GM19035 (cell line): ENCODE data around the gene LRRC4C.

Experiments used
- ATAC-seq: cut with Tn5 transposase; IDR thresholded peaks from one replicate; pipeline ENCODE4 v1.9.1; 2021; ENCODE audit not compliant: unreplicated experiment

Gene LRRC4C

GRCh38 chr11:40271361-40271760, 1188.1 kb downstream of the LRRC4C start:
- no peak for ATAC-seq

GRCh38 chr11:40269865-40270264, 1189.6 kb downstream of the LRRC4C start:
- ATAC-seq: no peak

- ATAC-seq: no peak
Measured at GRCh38 chr11:40268551-40268950, 1190.9 kb downstream of the LRRC4C start.

- ATAC-seq: no peak
Measured at GRCh38 chr11:40255457-40255856, 1204.0 kb downstream of the LRRC4C start.

- no peak for ATAC-seq
Measured at GRCh38 chr11:40253166-40253565, 1206.3 kb downstream of the LRRC4C start.

- ATAC-seq: no peak
Measured at GRCh38 chr11:40252236-40252635, 1207.2 kb downstream of the LRRC4C start.

GRCh38 chr11:40246983-40247382, 1212.5 kb downstream of the LRRC4C start:
- no peak for ATAC-seq

GRCh38 chr11:40241524-40242051, 1217.9 kb downstream of the LRRC4C start:
- ATAC-seq: peak; percentile 99

GRCh38 chr11:40240284-40240683, 1219.2 kb downstream of the LRRC4C start:
- no peak for ATAC-seq

GRCh38 chr11:40236526-40236925, 1222.9 kb downstream of the LRRC4C start:
- no peak for ATAC-seq

GRCh38 chr11:40235841-40236240, 1223.6 kb downstream of the LRRC4C start:
- no peak for ATAC-seq

GRCh38 chr11:40230821-40231220, 1228.6 kb downstream of the LRRC4C start:
- no peak for ATAC-seq

GRCh38 chr11:40228662-40229061, 1230.8 kb downstream of the LRRC4C start:
- ATAC-seq: no peak

- ATAC-seq: peak; percentile 93
Measured at GRCh38 chr11:40227730-40228129, 1231.7 kb downstream of the LRRC4C start.

- ATAC-seq: no peak
Measured at GRCh38 chr11:40226654-40227053, 1232.8 kb downstream of the LRRC4C start.

- no peak for ATAC-seq
Measured at GRCh38 chr11:40223596-40224330, 1235.7 kb downstream of the LRRC4C start.

- ATAC-seq: no peak
Measured at GRCh38 chr11:40219401-40219800, 1240.1 kb downstream of the LRRC4C start.

- no peak for ATAC-seq
Measured at GRCh38 chr11:40215556-40215955, 1243.9 kb downstream of the LRRC4C start.

GRCh38 chr11:40207416-40207815, 1252.0 kb downstream of the LRRC4C start:
- ATAC-seq: no peak

GRCh38 chr11:40204228-40204627, 1255.2 kb downstream of the LRRC4C start:
- ATAC-seq: no peak

- no peak for ATAC-seq
Measured at GRCh38 chr11:40203606-40204005, 1255.8 kb downstream of the LRRC4C start.

GRCh38 chr11:40202589-40203270, 1256.7 kb downstream of the LRRC4C start:
- ATAC-seq: no peak
